ELR (cell line): Measurements from ENCODE around the gene WDR70.
"Not testable (repeated sequence)": the region's sequence is repeated elsewhere in the genome, so short reads cannot be mapped to it uniquely, and the experiment has no call there.

Experiments used
- DNase-seq: peaks from one replicate; pipeline ENCODE4 v3.0.0-alpha.2; 2015; ENCODE audit warnings: low read depth

Gene WDR70

GRCh38 chr5:37767961-37768360, 388.8 kb downstream of the WDR70 start:
- DNase-seq: no peak

- DNase-seq: no peak
Observed at GRCh38 chr5:37768371-37768770, 389.3 kb downstream of the WDR70 start.

- DNase-seq: no peak
Observed at GRCh38 chr5:37769108-37769507, 390.0 kb downstream of the WDR70 start.

- DNase-seq: no peak
Observed at GRCh38 chr5:37769840-37770239, 390.7 kb downstream of the WDR70 start.

GRCh38 chr5:37770786-37771185, 391.7 kb downstream of the WDR70 start:
- no peak for DNase-seq

GRCh38 chr5:37771203-37771611, 392.1 kb downstream of the WDR70 start:
- no peak for DNase-seq

GRCh38 chr5:37771731-37772130, 392.6 kb downstream of the WDR70 start:
- DNase-seq: peak; percentile 99

GRCh38 chr5:37772255-37772654, 393.1 kb downstream of the WDR70 start:
- no peak for DNase-seq

- DNase-seq: no peak
Observed at GRCh38 chr5:37773809-37774208, 394.7 kb downstream of the WDR70 start.

- peak; percentile 69 for DNase-seq
Observed at GRCh38 chr5:37774912-37775483, 395.9 kb downstream of the WDR70 start.

GRCh38 chr5:37776826-37777225, 397.7 kb downstream of the WDR70 start:
- DNase-seq: peak; percentile 52

GRCh38 chr5:37777432-37778130, 398.5 kb downstream of the WDR70 start:
- DNase-seq: peak; percentile 87

- DNase-seq: not testable (repeated sequence)
Observed at GRCh38 chr5:37781409-37781808, 402.3 kb downstream of the WDR70 start.

- no peak for DNase-seq
Observed at GRCh38 chr5:37786416-37786815, 407.3 kb downstream of the WDR70 start.

- peak; percentile 92 for DNase-seq
Observed at GRCh38 chr5:37786862-37787519, 407.9 kb downstream of the WDR70 start.

GRCh38 chr5:37787742-37788141, 408.6 kb downstream of the WDR70 start:
- no peak for DNase-seq

- peak; percentile 69 for DNase-seq
Observed at GRCh38 chr5:37789991-37790390, 410.9 kb downstream of the WDR70 start.

- DNase-seq: no peak
Observed at GRCh38 chr5:37791321-37791720, 412.2 kb downstream of the WDR70 start.

GRCh38 chr5:37792975-37793631, 414.0 kb downstream of the WDR70 start:
- DNase-seq: peak; percentile 96

GRCh38 chr5:37795292-37795691, 416.2 kb downstream of the WDR70 start:
- DNase-seq: not testable (repeated sequence)

GRCh38 chr5:37796435-37796834, 417.3 kb downstream of the WDR70 start:
- DNase-seq: not testable (repeated sequence)

GRCh38 chr5:37799865-37800421, 420.8 kb downstream of the WDR70 start:
- no peak for DNase-seq
